HG03558 (cell line): ENCODE measurements around the gene RYR3.

Experiments
- ATAC-seq: cut with Tn5 transposase; IDR thresholded peaks from one replicate; pipeline ENCODE4 v1.9.1; 2021; ENCODE audit warnings: moderate number of reproducible peaks; ENCODE audit not compliant: unreplicated experiment; ENCODE audit errors: extremely low read depth

RYR3 gene

GRCh38 chr15:33315044-33315443 lies 4.3 kb downstream of the RYR3 start:
- no peak for ATAC-seq

GRCh38 chr15:33317896-33318295 lies 7.1 kb downstream of the RYR3 start:
- no peak for ATAC-seq

GRCh38 chr15:33320017-33320416 lies 9.2 kb downstream of the RYR3 start:
- no peak for ATAC-seq

DNA sequence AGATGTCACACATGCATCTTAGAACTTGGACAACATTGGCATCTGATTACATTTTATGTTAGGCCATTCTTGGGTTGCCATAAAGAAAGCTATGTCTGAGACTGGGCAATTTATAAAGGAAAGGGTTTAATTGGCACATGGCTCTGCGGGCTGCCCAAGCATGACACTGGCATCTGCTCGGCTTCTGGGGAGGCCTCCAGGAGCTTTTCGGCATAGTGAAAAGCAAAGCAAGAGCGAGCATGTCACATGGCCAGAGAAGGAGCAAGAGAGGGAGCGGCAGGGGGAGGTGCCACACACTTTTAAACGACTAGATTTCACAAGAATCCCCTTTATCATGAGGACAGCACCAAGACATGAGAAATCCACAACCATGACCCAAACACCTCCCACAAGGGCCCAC lies 11.3 kb downstream of the RYR3 start:
- ATAC-seq, result no peak

DNA sequence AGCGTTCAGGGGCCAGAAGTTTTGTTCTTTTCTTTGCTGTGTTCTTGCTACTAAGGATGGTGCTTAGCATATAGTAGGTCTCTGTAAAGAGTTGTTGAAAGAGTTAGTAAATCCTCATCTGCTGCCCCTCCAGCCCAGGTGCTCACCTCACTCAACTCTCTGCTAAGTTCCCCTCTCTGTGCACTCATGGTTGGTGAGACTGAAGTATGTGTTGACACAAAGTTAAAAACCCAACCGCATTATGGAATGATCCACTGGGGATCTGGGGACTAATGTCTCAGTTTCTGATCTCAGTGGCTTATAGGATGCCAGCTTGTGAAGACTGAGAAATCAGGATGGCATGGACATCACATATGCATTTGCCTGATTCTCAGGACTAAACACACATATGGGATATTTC lies 13.8 kb downstream of the RYR3 start:
- ATAC-seq, result no peak

- ATAC-seq, result no peak
Observed at GRCh38 chr15:33326908-33327307, 16.1 kb downstream of the RYR3 start.

- ATAC-seq, result no peak
Observed at GRCh38 chr15:33328106-33328505, 17.3 kb downstream of the RYR3 start.

DNA sequence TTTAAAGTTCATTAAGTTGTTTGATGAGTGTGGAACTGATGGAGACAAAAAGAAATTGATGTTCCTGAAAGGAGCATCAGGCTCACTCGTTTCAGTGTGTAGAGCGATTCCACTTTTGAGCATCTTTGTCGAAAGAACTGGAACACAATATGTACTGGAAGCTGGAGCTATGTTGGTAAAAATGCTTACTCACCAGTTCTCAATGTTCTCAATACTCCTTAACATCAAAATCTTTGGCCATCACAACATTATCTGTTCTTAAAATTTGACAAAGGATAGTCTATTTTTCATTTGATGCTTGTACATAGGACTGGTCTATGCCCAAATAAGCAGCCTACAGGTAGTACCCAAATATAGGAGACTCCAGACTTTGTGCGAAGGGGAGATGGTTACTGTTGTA lies 18.7 kb downstream of the RYR3 start:
- no peak for ATAC-seq

- ATAC-seq, result no peak
Observed at GRCh38 chr15:33330931-33331330, 20.2 kb downstream of the RYR3 start.

- no peak for ATAC-seq
Observed at GRCh38 chr15:33341953-33342352, 31.2 kb downstream of the RYR3 start.

- ATAC-seq, result no peak
Observed at GRCh38 chr15:33343275-33343674, 32.5 kb downstream of the RYR3 start.

DNA sequence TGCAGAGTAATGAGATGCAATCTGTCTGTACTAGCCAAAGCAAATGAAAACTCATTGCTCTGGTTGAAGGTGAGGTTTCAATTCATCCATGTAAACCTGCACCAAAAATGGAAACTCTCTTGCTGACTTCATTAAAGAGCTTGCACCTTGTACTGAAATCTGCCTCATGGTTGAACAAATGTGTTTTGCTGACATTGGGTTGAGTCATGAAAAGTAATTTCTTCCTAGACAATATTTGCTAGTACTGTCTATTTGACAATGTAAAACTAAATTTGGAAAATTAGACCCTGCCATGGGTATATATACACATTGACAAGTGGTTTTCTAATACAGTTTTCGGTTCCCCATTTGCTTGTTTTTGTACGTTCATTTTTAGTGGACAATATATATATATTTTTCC lies 33.3 kb downstream of the RYR3 start:
- ATAC-seq, result no peak

- no peak for ATAC-seq
Observed at GRCh38 chr15:33344530-33344929, 33.8 kb downstream of the RYR3 start.

DNA sequence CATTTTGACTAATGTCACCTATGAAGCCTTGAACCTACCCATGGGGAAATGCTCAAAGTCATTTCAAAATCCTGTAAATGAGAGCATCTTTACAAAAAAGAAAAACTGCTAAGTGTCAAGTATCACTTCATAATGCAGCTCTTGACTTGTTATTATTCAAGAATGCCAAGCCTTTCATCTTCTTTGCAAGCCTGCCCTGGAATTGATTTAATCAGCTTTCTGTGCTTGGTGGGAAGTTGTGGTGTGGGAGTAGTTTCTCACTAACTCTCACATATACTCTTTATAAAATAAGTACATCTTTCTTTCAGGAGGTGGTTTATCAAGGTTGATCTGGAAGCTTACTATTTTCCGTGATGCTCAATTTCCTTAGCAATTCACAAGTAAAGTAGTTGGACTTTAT lies 43.6 kb downstream of the RYR3 start:
- no peak for ATAC-seq

GRCh38 chr15:33357845-33358244 lies 47.1 kb downstream of the RYR3 start:
- ATAC-seq, result no peak

GRCh38 chr15:33358306-33358705 lies 47.5 kb downstream of the RYR3 start:
- no peak for ATAC-seq

DNA sequence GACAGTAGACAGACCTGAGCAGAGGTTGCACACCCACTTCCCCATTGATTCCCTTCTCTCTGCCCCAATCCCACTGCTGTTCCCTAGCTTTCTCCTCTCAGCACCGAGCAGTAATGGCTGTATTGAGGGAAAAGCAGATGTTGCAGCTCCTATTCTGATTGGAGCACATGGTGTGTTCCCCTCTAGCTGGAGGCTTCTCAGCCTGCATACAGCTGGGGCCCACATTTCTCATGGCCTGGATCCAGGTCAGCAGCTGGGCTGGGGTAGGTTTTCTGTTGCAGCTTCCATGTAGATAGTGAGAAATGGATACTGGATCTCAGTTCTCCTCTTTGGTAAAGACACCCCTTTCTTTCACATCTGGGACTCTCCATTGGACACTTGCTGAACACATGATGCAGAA lies 50.1 kb downstream of the RYR3 start:
- ATAC-seq, result no peak

- no peak for ATAC-seq
Observed at GRCh38 chr15:33369941-33370622, 59.3 kb downstream of the RYR3 start.

GRCh38 chr15:33370623-33371020 lies 59.9 kb downstream of the RYR3 start:
- ATAC-seq, result no peak

DNA sequence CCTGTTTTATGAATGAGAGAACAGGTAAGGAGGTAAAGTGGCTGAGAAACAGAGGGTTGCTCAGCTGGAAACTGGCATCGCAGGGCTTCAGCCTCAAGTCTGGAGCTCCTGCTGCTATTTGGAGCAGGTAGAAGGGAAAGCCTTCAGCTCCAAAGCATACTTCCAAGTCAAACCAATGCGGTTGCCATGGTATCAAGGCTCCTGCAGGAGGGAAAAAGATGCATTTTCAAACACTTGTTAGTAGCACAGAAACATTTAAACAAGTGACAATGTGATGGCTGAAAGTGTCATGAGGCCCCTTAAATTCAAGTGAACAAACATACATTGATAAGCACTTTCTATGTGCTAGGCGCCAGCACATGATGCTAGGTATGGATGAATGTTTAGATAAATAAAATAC lies 60.4 kb downstream of the RYR3 start:
- ATAC-seq, result no peak

- no peak for ATAC-seq
Observed at GRCh38 chr15:33374226-33374914, 63.6 kb downstream of the RYR3 start.

GRCh38 chr15:33375236-33375635 lies 64.5 kb downstream of the RYR3 start:
- ATAC-seq, result no peak
